ENCODE data around the gene TRIOBP.
A peak's percentile ranks its signal among the peaks of the same experiment; 100 is the strongest.
"Not testable (repeated sequence)": the region's sequence is repeated elsewhere in the genome, so short reads cannot be mapped to it uniquely, and the experiment has no call there.

Gene TRIOBP

DNA sequence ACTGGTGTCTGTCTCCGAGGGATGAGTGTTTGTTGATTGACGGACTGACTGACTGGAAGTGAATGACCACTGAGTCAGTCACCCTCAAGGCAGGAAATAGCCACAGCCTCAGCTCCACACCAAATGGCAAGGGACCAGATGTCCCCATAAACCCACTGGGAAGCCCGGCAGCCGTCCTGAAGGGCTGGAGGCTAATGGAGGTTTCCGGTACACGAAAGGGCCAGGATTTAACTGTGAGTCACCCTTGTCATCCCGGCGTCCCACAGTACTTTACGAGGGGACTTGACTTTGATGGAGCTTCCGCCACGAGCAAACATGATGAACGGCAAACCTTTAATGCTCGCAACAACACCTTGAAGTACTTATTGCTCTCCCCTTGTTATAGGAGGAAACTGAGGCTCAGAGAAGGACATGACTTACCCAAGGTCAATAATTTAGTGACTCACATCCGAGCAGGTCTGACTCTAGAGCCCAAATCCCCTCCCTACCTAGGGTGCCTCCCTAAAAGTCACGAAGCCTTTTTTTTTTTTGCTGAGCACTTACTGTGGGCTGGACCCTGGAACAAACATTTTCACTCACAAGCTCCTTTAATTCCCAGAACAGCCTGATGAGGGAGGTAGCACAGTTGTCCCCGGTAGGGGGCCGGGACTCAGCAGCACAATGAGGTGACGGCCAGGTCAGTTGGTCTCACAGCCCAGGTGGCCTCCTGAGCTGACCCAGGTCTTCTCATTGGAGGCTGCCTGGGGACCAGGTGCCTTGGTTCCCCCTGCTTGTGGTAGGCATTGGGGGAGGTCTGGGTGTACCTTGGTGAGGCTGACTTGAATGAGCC, 85.7 kb downstream of the TRIOBP start:
- DNase-seq, result no peak

GRCh38 chr22:37784829-37785495, 88.1 kb downstream of the TRIOBP start:
- no peak for DNase-seq

- no peak for DNase-seq
Measured at GRCh38 chr22:37790234-37790633, 93.4 kb downstream of the TRIOBP start.

GRCh38 chr22:37792494-37792893, 95.6 kb downstream of the TRIOBP start:
- DNase-seq, result no peak

DNA sequence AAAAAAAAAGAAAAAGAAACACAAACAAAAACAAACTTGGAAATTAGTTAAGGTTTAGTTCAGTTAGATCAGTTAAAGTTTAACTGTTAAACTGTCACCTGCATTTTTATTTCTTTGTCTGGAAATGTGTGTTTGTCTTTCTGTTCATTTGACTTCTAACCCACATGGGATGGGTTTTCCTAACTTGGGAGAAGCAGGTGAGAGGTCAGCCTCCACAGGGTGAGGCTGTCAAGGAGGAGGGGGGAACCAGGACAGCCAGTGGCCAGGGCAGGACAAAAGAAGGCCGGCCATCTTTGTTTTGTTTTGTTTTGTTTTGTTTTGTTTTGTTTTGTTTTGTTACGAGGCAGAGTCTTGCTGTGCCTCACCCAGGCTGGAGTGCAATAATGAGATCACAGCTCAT, 97.5 kb downstream of the TRIOBP start:
- no peak for DNase-seq

DNA sequence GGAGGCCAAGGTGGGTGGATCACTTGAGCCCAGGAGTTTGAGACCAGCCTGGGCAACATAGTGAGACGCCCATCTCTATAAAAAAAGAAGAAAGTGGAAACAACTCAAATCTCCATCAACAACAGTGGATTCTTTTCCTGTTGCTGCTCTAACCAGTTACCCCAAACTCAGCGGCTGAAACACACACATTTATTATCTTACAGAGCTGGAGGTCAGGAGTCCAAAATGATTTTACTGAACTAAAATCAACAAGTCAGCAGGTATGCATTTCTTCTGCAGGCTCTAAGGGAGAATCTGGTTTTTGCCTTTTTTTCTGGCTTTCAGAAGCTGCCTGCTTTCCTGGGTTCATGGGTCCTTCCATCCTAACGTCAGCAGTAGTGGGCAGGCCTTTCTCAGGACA, 99.2 kb downstream of the TRIOBP start:
- DNase-seq, result no peak

GRCh38 chr22:37797259-37797658, 100.4 kb downstream of the TRIOBP start:
- not testable (repeated sequence) for DNase-seq

- DNase-seq, result no peak
Measured at GRCh38 chr22:37797874-37798500, 101.1 kb downstream of the TRIOBP start.

DNA sequence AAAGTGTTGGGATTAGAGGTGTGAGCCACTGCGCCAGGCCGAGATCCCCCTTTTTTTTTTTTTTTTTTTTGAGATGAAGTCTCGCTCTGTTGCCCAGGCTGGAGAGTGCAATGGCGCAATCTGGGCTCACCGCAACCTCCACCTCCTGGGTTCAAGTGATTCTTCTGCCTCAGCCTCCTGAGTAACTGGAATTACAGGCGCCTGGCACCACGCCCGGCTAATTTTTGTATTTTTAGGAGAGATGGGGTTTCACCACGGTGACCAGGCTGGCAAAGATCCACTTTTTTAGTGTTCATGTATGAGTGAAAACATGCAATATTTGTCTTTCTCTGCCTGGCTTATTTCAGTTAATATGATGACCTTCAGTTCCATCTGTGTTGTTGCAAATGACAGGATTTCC, 103.1 kb downstream of the TRIOBP start:
- not testable (repeated sequence) for DNase-seq

DNA sequence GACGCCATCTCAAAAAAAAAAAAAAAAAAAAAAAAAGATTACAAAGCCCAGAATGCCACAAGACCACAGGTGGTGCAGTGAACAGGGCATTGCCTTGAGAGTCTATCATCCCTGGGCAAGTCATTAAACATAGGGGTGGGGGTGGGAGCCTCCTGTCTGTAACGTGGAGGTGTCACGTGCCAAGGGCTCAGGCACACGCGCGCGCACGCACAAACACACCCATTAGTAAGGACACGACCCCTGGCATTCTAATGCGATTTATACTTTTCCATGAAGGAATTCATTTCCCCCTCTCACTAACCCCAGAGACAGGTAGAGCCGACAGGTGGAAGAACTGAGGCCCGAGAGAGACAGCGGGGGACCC, 105.1 kb downstream of the TRIOBP start:
- no peak for DNase-seq

DNA sequence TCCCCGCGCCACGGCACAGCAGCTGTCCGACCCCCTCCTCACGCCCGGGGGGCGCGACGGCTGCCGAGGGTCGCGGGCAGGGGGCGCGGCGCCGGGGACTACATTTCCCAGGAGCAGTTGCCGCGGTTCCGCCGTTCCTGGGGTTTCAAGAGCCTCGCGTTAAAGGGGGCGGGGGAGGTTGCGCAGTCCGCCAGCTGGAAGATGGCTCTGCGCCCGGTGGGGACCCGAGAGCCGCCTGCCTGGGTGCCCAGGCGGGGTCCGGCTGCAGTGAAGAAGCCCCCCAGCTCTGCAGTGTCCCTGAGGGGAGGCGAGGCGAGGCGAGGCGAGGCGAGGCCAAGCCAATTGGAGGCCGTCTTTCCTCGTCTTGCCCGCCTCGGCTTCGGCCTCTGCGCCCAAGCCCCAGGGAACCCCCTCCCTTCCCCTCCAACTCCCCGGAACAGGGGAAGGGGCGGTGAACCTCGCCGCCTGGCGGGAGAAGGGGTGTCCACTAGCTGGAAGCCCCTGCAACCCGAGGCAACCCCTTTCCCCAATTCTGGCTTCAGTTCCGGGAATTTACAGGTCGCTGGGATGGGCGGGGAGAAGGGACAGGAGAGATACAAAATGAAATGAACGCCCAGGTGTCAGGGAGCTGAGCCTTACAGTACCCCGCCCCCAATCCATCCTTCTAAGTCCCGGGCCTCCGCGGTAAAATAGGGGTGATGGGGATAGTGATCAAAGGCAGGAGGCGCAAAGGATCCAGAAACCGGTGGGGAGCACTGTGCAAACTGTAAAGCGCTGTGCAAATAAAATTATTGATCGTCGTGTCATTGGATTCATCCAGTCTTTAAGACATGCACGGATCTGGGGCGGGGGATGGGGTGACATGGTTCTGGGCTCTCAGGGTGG, 105.7 kb downstream of the TRIOBP start:
- no peak for DNase-seq

- DNase-seq, result no peak
Measured at GRCh38 chr22:37803195-37803638, 106.4 kb downstream of the TRIOBP start.

DNA sequence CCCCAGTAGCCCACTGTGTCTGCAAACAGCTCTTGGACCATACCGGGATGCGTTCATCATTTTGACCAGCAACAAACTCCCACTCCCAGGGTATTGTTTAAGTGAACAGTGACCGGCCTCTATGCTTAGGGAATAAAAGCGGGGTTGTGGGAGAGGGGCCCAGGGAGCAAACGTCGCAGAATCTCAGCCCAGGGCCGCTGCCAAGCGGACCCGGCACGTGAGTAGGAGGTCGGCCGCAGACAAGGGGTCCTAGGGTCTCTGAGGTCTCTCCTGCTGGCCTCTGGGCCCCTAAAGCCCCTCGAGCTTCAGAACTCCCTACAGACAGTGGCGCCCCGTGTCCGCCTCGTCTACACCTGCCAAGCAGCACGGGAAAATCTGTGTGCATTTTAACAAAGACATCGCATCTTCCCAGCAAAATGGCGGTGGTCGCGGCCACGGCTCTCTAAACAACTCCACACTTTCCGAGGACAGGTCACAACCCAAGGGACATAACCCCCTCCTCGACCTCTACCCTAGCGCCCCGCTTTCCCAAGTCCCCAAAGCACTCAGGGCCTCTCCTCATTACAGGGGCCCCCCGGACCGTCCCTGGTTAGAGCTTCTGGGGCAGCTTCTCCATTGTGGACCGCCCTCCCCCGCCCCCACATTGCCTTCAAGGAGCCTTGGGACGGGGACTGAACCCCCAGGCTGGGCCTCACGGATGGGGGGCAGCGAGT, 106.9 kb downstream of the TRIOBP start:
- DNase-seq, result no peak

GRCh38 chr22:37804352-37804880, 107.6 kb downstream of the TRIOBP start:
- DNase-seq, result no peak

- peak; percentile 52 for DNase-seq
Measured at GRCh38 chr22:37804881-37805809, 108.3 kb downstream of the TRIOBP start.

- DNase-seq, result no peak
Measured at GRCh38 chr22:37805810-37806277, 109.0 kb downstream of the TRIOBP start.

GRCh38 chr22:37806409-37807333, 109.8 kb downstream of the TRIOBP start:
- no peak for DNase-seq

DNA sequence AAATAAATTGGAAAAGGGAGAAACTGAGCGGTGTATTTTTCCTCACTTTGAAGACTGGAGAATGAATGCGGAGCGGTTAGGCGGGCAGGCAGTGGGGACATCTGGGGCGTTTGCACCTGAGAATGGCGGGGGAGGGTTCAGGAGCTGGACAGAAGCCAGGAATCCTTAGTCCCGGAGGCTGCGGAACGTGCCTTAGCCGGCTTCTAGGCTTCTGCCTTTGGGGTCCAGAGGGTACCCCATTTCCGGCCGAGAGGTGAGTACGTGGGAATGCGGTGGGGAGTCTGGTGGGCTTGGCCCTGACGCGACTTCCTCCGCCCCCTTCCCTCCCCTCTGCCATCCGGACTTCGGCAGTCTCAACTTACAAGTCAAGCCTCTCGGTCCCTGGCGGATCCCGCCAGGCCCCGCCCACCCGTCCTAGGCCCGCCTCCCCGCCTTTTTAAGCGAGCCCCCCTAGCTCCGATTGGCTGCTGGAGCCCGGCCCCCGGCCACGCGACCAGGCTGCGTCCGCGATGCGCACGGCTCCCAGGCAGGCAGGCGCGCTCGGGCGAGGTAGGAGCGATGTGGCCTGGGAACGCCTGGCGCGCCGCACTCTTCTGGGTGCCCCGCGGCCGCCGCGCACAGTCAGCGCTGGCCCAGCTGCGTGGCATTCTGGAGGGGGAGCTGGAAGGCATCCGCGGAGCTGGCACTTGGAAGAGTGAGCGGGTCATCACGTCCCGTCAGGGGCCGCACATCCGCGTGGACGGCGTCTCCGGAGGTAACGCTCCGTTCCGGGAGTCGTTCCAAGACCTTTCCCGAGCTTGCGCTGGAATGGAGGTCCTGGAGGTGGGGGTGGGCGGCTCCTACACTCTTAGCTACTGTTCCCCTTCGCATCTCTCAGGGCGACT, 110.8 kb downstream of the TRIOBP start, which contains the start of gene GCAT:
TSS of gene GCAT (plus strand) at position 525 of the 884 bp plus-strand sequence. CDS start at position 559, 34 bp downstream.
- peak; percentile 59 for DNase-seq
